ENCODE data around the gene KERA.

DNA sequence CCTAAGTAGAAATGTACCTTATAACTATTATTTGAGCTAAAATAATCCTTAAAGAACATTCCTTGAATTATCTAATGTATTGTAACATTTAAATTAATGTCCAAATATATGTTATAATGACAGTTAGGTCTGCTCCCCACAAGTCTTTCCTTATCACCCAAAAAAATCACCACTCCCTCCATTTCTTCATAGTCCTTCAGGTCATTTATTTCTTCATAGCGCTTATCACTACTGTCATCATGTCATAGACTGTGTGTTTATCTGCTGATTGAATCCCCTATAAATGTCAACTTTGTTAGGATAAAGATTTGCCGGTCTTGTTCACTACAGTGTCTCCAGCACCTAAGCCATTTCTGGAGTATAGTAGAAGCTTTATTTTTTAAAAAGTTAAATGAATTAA lies 41.5 kb upstream of the KERA start:
- TF ChIP-seq CTCF (conservative IDR thresholded peaks at IDR 0.05; ENCODE audit: low read length) (no peak), EZH2phosphoT487 (IDR thresholded peaks at IDR 0.05; ENCODE audit: borderline replicate concordance) (no peak)
